ENCODE results near the gene LPO.

LPO gene

GRCh38 chr17:58279016-58279711, 40.8 kb downstream of the LPO start:
- DNase-seq: no peak

GRCh38 chr17:58279736-58280479, 41.5 kb downstream of the LPO start:
- DNase-seq: no peak

DNA sequence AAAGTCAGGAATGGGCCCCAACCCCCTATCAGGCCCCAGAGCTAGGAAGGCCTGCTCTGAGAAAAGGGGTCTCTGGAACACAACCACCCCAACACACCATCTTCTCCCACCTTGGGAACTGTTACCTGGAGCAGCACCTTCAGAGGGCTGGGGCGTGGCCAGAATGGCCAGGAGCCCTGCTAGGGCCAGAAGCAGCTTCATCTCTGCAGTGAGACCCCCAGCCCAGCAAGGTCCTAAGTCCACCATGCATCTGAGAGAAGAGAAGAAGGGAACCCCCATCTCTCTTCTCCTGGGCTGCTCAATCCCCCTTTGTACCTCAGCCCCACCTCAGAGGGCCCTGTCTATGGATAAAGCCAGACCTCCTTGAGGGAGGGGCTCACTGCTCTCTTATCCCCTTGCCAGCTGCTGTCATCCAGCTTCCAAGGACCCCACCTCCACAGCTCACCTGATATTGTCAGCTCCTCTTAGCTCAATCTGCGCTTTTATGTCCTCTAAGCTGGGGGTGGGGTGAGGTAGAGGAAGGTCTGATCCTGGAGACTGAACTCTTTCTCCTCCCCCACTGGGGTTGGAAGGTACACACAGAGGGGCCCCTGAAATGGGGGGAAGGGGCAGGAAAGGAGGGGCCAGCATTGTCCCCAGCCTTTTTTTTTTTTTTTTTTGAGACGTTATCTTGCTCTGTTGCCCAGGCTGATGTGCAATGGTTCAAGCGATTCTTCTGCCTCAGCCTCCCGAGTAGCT, 42.3 kb downstream of the LPO start, which contains the start of gene MPO:
Gene MPO, minus strand, starts transcription at position 456 of the 738 bp plus-strand sequence. Its CDS starts 177 bp downstream, at position 279.
- no peak for DNase-seq

DNA sequence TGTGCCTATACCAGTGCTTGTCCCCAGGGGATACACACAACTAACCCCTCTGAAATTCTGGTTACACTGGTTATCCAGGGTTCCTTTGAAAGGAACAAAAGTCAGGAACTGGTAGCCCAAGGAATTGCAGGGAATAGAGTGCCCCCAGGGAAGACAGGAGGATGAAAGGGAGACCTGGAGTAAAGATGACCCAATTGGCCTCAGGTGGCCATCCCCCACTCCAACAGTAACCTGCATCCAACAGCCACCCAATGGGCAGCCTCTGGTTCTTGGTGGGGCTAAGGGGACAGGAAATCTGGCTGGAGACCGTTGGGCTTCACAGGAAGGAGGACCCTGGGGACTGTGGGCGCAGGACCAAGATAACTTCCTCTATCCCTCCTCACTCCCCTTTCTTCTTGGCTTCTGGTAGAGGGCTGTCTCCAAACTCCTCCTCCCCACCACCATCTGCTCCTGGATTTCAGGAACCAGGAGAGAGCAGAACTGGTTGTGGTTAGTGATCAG, 43.2 kb downstream of the LPO start:
- DNase-seq: no peak

DNA sequence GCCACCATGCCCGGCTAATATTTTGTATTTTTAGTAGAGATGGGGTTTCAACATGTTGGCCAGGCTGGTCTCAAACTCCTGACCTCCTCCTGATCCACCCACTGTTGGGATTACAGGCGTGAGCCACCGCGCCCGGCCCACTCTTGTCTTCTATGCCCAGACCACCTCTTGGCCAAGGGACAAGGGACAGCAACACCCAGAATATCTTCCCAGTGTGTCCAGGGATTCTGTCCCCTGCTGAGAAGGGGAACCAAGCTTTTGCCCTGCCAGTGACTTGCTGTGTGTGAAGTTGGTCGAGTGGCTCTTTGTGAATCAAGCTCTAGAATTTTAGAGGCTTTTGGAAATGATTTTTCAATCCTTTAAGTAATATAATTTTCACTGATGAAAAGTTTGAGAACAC, 44.1 kb downstream of the LPO start:
- DNase-seq: no peak

- no peak for DNase-seq
Measured at GRCh38 chr17:58283674-58284612, 45.6 kb downstream of the LPO start.

DNA sequence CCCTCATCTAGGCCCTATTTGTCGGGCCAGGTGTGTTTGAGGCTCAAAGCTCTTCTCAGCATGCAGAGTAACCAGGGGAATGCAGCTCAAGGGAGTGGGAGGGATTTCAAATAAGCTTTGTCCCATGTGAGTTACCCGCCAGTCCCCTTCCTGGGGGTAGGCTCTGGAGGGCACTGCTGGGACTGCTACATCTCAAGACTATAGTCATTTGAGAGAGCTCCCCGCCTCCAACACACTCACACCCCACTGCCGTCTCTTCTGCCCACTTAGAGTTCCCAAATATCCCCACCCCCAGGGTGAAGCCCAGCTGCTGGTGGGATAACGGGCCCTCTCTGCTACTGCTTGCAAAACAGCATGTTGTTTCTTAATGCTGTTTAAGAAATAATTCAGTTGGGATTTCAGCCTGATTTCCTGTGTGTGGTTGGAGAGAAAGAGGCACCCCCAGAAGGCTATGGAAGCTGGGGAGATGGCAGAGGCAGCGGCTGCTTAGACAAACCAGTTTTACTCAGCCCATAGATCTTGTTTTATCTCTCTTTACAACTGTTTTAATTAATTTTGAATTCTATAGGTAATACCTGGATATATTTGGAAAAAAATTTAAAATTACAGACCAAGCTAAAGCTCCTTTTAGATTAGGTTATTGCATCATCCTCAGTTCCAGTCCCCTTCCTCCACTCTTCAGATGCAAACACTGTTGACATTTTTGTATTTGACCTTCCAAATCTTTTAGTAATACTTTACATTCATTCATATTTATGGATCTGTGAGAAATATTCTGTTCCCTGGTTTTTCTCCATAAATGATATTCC, 46.4 kb downstream of the LPO start:
- DNase-seq: no peak

- no peak for DNase-seq
Measured at GRCh38 chr17:58285422-58285810, 47.0 kb downstream of the LPO start.

DNA sequence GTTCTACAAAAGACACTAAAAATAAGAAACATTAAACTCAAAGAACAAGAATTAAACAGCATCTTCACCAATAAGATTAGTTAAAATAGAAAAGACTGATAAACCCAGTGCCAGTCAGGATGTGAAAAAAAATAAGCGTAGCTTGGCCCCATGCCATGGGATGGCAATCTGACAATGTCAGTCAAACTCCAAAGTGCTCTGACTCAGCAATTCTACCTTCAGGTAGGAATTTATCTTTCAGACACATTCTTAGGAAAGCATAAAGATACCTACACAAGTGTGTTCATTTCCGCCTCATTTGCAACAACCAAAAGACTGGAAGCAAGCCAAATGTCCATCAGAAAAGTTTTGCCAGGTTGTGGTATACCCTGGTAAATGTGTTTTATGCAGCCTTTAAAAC, 51.5 kb downstream of the LPO start:
- no peak for DNase-seq

DNA sequence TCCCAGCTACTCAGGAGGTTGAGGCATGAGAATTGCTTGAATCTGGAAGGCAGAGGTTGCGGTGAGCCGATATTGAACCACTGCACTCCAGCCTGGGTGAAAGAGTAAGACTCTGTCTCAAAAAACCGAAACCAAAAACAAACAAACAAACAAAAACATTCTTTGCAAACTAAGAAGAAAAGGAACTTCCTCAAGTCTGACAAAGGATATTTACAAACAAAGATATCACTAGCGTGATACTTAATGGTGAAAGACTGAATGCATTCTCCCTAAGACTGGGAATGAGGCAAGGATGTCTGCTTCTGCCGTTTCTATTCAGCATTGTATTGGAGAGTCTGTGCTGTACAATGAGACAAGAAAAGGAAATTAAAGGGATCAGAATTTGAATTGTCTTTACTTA, 52.9 kb downstream of the LPO start:
- DNase-seq: no peak

DNA sequence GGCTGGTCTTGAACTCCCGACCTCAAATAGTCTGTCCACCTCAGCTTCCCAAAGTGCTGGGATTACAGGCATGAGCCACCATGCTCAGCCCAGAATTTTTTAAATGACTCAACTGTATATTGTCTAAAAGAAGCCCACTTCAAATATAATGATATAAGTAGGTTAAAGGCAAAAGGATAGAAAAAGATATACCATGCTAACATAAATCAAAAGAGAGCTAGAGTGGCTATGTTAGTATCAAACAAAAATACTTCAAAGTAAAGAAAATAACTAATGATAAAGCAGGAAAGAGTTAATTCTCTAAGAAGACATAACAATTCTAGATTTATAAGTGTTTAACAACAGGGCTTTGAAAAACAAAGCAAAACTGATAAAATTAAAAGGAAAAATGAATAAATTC, 55.6 kb downstream of the LPO start:
- no peak for DNase-seq

GRCh38 chr17:58300336-58300735, 62.0 kb downstream of the LPO start:
- no peak for DNase-seq

DNA sequence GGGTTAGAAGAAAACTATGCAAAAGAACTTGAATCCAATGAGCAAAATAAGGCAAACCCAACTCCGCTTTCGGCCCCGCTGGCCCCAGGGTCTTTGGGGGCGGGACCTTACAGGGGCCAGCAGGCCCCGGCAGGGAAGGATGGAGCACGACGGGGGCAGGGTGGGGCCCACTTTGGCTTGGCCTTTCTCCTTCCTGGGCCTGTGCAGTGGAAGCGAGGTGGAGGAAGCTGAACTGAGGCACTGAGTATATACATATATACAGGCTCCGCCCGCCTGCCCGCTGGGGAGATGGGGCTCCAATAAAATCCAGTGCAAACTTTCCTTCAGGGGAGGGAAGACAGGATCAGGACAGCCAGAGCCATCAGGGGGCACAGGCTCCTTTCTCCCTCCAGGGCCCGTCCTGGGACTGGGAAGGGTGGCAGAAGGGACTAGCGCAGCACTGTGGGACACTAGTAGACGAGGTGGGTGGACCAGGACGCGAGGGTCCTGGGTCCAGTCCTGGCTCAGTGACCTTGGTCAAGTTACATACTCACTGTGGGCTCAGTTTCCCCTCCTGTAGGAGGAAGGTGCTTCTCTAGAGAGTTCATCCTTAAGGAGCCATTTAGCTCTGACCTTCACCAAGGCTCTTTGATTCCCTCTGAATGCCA, 63.2 kb downstream of the LPO start:
- no peak for DNase-seq

GRCh38 chr17:58302171-58302918, 64.0 kb downstream of the LPO start:
- no peak for DNase-seq

DNA sequence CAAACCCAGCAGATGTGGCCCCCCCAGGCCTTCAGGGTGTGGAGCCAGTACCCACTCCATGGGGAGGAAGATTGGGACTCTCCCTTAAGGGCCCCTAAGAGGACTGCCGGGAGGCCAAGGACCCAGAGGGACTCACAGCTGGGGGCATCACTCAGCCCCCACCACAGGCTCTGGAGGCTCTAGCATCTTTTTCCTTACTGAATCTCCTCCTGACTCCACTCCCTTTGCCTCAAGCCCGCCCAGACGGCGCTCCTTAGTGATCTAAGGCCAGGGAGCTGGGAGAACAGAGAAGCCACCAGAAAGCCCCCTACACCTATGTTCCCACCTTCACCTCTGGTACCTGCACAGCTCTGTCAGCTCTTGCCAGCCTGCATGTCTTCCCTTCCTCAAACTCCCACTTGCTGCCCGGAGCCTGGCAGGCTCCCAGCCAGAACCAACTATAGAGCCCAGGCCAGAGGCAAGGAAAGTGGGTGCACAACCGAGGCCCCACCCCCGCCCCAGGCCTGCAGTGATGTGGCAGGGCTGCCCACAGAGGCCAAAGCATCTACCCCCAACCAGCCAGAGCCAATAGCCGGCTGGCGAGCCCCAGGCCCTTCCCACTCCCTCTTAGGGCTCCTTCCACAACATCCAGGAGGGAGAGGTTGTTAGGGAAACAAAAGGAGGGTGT, 64.7 kb downstream of the LPO start:
- DNase-seq: no peak

GRCh38 chr17:58303971-58304749, 65.8 kb downstream of the LPO start:
- DNase-seq: peak; percentile 73

DNA sequence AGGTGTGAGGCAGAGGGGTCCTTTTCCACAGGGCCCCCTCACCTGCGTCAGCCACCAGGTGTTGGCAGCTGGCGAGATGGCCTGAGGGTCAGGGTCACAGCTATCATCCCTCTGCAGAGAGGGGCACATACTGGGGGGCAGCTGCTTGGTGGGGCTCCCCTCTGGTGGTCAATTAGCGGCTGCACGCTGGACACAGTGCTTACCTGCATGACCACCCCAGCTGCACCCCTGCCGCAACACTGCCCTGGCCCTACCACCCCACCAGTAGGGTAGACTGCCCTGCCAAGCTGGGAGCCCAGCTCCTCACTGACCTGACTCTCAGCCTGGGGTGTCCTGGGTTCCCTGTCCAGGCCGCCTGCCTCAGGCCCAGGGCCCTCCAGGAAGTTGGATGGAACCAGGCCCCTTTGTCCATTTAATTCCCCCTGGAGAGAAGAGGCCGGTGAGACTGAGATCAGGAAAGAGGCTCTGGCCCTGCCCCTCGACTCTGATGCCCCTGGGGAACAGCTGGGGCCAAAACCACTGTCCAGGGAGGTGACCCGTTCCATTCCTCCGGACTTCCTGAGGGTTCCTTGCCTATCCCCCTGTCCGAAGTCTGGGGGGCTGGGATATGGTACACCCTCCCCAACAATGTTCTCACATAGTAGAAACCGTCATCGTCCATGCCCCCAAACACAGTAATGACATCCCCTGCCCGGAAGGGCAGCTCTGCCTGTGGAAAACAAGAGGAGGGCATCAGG, 66.5 kb downstream of the LPO start:
- DNase-seq: no peak

GRCh38 chr17:58305626-58306025, 67.2 kb downstream of the LPO start:
- DNase-seq: no peak
